Tibial artery (tissue), 4 donors: ENCODE results near the gene GPC6.

Experiments
- DNase-seq, 2 donors: peaks; one replicate each; pipeline ENCODE4 v3.0.0-alpha.2; 2019
- H3K27ac ChIP-seq, 2 donors: fragments of 200-600 bp; sonication (generic) in 1 of 2; 1 replicate in 1 of 2; 2 replicates in 1 of 2; pipeline ENCODE4 v1.5.1; 2018 to 2019; ENCODE audit warnings: mild to moderate bottlenecking in 1 of 2
- H3K27me3 ChIP-seq, 2 donors: fragments of 200-600 bp; sonication (generic) in 1 of 2; one replicate each; pipeline versions ENCODE4 v1.5.1 to v1.6.0; 2016 to 2019
- H3K36me3 ChIP-seq, 3 donors: fragments of 200-600 bp; sonication (generic) in 2 of 3; one replicate each; pipeline ENCODE4 v1.5.1; 2016 to 2019; ENCODE audit warnings: mild to moderate bottlenecking in 2 of 3
- H3K4me1 ChIP-seq, 4 donors: fragments of 200-600 bp; sonication (generic) in 2 of 4; 1 replicate in 3 of 4; 2 replicates in 1 of 4; pipeline ENCODE4 v1.5.1; 2016 to 2019
- H3K4me3 ChIP-seq, 2 donors: fragments of 200-600 bp; sonication (generic) in 1 of 2; 1 replicate in 1 of 2; 2 replicates in 1 of 2; pipeline ENCODE4 v1.5.1; 2018 to 2019; ENCODE audit warnings: mild to moderate bottlenecking in 2 of 2
- H3K9me3 ChIP-seq, 3 donors: fragments of 200-600 bp; sonication (generic) in 1 of 3; one replicate each; pipeline ENCODE4 v1.5.1; 2016 to 2019
- CTCF ChIP-seq, 2 experiments: fragments of 200-600 bp in 1 of 2; fragments of 450-650 bp in 1 of 2; IDR thresholded peaks; one replicate each; pipeline ENCODE4 v1.5.1; 2017 to 2019; ENCODE audit warnings: antibody characterized with exemption in 2 of 2, mild to moderate bottlenecking in 1 of 2, moderate library complexity in 1 of 2
- intact Hi-C: fragments of 100-400 bp; cut with DNase I; formaldehyde crosslinking; loops from one replicate; pipeline ENCODE4 v1.15.0; 2023; ENCODE audit warnings: low total_unique reads

Gene GPC6

GRCh38 chr13:93867481-93867880 lies 640.9 kb downstream of the GPC6 start:
- Histone ChIP-seq H3K9me3 (no peaks in the 10 kb centered on the region), H3K4me3 (no peak overlapping the region), H3K27ac (no peak overlapping the region), H3K36me3 (no peaks in the 10 kb centered on the region), H3K27me3 (no peaks in the 10 kb centered on the region), H3K4me1 (peaks cover 0 to 6% (median 0%) of the 10 kb centered on the region in 4 donors)
- intact Hi-C loops: no loop called here
- TF ChIP-seq CTCF (IDR thresholded peaks at IDR 0.05): no peak
- DNase-seq: no peak

GRCh38 chr13:93872376-93872775 lies 645.8 kb downstream of the GPC6 start:
- H3K27me3 ChIP-seq: no peaks in the 10 kb centered on the region
- no peaks in the 10 kb centered on the region for H3K9me3 ChIP-seq
- H3K36me3 ChIP-seq: no peaks in the 10 kb centered on the region
- no peak overlapping the region for H3K27ac ChIP-seq
- DNase-seq: no peak
- TF ChIP-seq CTCF (IDR thresholded peaks at IDR 0.05): no peak
- no peak overlapping the region for H3K4me3 ChIP-seq
- intact Hi-C loops: no loop called here
- peaks cover 0 to 13% (median 0%) of the 10 kb centered on the region in 4 donors for H3K4me1 ChIP-seq

- Histone ChIP-seq H3K27me3 (no peaks in the 10 kb centered on the region), H3K27ac (no peak overlapping the region), H3K9me3 (no peaks in the 10 kb centered on the region), H3K4me1 (peaks cover 0 to 13% (median 0%) of the 10 kb centered on the region in 4 donors), H3K36me3 (no peaks in the 10 kb centered on the region), H3K4me3 (no peak overlapping the region)
- TF ChIP-seq CTCF (IDR thresholded peaks at IDR 0.05): no peak
- DNase-seq: no peak
- intact Hi-C loops: no loop called here
Measured at GRCh38 chr13:93872786-93873347, 646.3 kb downstream of the GPC6 start.

GRCh38 chr13:93875547-93875946 lies 648.9 kb downstream of the GPC6 start:
- Histone ChIP-seq H3K4me1 (peaks cover 0 to 13% (median 0%) of the 10 kb centered on the region in 4 donors), H3K27ac (no peak overlapping the region), H3K9me3 (no peaks in the 10 kb centered on the region), H3K27me3 (no peaks in the 10 kb centered on the region), H3K36me3 (no peaks in the 10 kb centered on the region), H3K4me3 (no peak overlapping the region)
- intact Hi-C loops: no loop called here
- no peak for TF ChIP-seq CTCF (IDR thresholded peaks at IDR 0.05)
- no peak for DNase-seq

- intact Hi-C loops: no loop called here
- H3K4me3 ChIP-seq: no peak overlapping the region
- no peaks in the 10 kb centered on the region for H3K36me3 ChIP-seq
- H3K9me3 ChIP-seq: no peaks in the 10 kb centered on the region
- peaks cover 0 to 13% (median 0%) of the 10 kb centered on the region in 4 donors for H3K4me1 ChIP-seq
- DNase-seq: no peak
- H3K27me3 ChIP-seq: no peaks in the 10 kb centered on the region
- TF ChIP-seq CTCF (IDR thresholded peaks at IDR 0.05): no peak
- H3K27ac ChIP-seq: no peak overlapping the region
Measured at GRCh38 chr13:93876236-93876635, 649.6 kb downstream of the GPC6 start.

- Histone ChIP-seq H3K27ac (no peak overlapping the region), H3K4me3 (no peak overlapping the region), H3K9me3 (no peaks in the 10 kb centered on the region), H3K36me3 (no peaks in the 10 kb centered on the region), H3K27me3 (no peaks in the 10 kb centered on the region), H3K4me1 (no peaks in the 10 kb centered on the region)
- no peak for DNase-seq
- TF ChIP-seq CTCF (IDR thresholded peaks at IDR 0.05): no peak
- intact Hi-C loops: no loop called here
Measured at GRCh38 chr13:93878675-93879074, 652.1 kb downstream of the GPC6 start.
